Left colon (tissue), 2 donors: ENCODE data around the gene SRGAP1. TPM values are rescaled to one million over a fixed set of nuclear protein-coding genes. Genes with fewer than 3 reads are reported as not detected.
"Not testable (repeated sequence)": the region's sequence is repeated elsewhere in the genome, so short reads cannot be mapped to it uniquely, and the experiment has no call there.

Experiments used
- ATAC-seq: fragments of 200-7000 bp; cut with Tn5 transposase; one replicate; pipeline ENCODE4 v1.9.1; 2020; ENCODE audit warnings: mild to moderate bottlenecking, moderate library complexity
- DNase-seq, 2 donors: peaks; one replicate each; pipeline ENCODE4 v3.0.0-alpha.2; 2020
- intact Hi-C, 2 donors: fragments of 100-400 bp; cut with DNase I in 1 of 2; cut with micrococcal nuclease in 1 of 2; formaldehyde crosslinking; loops; one replicate each; pipeline versions ENCODE4 v1.11.2 to v1.14.0; 2022; cut with DNase I, micrococcal nuclease
- total RNA-seq, 2 donors: library from RNA; stranded (reverse); fragmentation: NEBNext Ultra II Directional; extraction: Animal tissue kit (Norgen Biotek cat#: 25700); gene quantifications; one replicate each; pipeline ENCODE4 v1.2.1, GENCODE V29; 2021
- donor health status: DM: no; HTN: no; CAD: no.
- donor health status: DM: yes; HTN: yes; CAD: no.

The SRGAP1 gene
- total RNA-seq, 2 donors from 2014 or later = 18.6 to 22.7 TPM

- ATAC-seq (no peak), DNase-seq (no peak)
- intact Hi-C loops = no loop called here
These were observed 209.6 kb downstream of the SRGAP1 start for GRCh38 chr12:64054079-64054520.

DNA sequence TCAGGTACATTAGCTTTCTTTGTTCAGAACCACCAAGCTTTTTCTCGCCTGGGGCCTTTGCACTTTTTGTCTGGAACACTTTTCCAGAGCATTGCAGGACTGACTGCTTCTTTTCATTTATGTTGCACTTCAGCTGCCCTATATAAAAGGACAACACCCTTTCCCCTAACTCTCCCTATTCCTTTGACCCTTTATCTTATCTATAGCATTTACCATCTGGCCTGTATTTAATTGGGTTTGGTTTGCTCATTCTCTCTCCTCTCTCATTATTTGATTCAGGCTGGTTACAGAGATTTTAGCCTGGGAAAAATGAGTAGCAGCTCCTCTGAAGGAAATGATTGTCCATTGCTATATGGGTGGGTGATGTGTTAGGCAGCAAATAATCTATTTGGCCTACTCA lies 212.2 kb downstream of the SRGAP1 start:
- peak; percentile 59 for ATAC-seq
- intact Hi-C loops = no loop called here

GRCh38 chr12:64057706-64058105 lies 213.2 kb downstream of the SRGAP1 start:
- intact Hi-C loops = no loop called here
- ATAC-seq = no peak

More for the DNA sequence above, 212.2 kb downstream of the SRGAP1 start:
- no peak for DNase-seq

DNA sequence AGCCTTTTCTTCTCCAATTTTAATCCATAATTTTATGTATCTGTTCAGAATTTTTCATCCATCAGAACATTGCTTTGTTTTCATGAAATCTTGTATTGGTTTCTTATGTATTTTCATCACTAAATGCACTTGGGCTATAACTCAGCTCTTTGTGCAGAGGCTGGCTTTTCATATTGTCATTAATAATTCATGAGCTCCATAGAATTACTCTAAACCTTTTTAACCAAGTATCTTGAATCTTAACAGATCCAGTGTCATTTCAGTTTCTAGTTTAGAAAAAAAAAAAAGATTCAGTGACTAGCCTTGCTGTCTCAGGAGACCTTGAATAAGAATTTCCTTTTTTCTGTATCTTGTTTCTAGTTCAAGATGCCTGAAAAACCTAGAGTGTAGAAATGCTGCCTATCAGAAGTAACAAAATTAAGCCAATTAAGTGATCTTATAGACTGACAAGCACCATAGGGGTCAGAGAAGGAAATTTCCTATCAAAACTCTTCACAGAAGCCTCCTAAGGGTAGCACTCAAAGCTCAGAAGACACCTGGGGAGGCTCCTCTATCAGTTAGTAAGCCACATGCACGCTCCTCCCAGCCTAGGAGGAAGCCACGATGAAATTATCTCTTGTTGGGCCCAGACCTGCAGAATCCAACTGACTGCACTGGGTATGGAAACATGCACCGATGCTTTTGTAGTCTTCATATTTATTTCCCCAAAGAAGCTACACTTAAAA lies 214.2 kb downstream of the SRGAP1 start:
- intact Hi-C loops = no loop called here
- ATAC-seq = no peak
- DNase-seq = no peak

More at GRCh38 chr12:64057706-64058105, 213.2 kb downstream of the SRGAP1 start:
- DNase-seq = no peak

- ATAC-seq (no peak), DNase-seq (no peak)
- intact Hi-C loops = no loop called here
These were observed 215.2 kb downstream of the SRGAP1 start for GRCh38 chr12:64059685-64060084.

DNA sequence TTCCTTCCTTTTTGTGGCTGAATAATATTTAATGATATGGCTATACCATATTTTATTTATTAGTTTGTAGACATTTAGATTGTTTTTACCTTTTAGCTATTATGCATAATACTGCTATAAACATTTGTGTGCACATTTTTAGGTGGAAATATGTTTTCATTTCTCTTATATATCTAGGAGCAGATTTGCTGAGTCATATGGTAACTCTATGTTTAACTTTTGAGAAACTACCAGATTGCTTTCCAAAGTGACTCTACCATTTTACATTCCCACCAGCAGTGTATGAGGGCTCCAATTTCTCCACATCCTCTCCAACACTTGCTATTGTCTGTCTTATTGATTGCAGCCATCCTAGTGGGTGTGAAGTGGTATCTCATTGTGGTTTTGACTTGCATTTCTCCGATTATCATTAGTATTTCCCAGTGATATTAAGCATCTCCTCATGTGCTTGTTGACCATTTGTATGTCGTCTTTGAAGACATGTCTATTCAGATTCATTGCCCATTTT lies 217.4 kb downstream of the SRGAP1 start:
- ATAC-seq (no peak), DNase-seq (no peak)
- intact Hi-C loops = no loop called here

DNA sequence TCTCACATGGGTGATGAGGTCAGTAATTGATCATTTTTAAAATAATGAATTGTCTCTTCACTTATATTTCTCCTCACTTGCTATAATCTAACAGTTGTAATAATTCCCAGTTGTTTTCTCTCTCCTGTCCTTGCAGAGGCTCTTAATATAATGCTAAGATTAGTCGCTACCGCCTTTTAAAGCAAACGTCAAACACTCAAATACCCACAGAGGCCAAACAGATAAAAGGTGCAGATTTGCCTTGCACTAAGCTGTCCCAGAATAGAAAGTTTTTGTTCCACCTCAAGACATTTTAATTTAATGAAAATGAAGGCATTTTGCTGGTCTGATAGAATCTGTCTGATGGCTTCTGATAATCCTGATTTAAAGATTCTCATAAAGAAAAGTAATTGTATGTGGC lies 218.6 kb downstream of the SRGAP1 start:
- intact Hi-C loops = no loop called here
- DNase-seq (no peak), ATAC-seq (no peak)

GRCh38 chr12:64064240-64064639 lies 219.7 kb downstream of the SRGAP1 start:
- DNase-seq (no peak), ATAC-seq (no peak)
- intact Hi-C loops = no loop called here

DNA sequence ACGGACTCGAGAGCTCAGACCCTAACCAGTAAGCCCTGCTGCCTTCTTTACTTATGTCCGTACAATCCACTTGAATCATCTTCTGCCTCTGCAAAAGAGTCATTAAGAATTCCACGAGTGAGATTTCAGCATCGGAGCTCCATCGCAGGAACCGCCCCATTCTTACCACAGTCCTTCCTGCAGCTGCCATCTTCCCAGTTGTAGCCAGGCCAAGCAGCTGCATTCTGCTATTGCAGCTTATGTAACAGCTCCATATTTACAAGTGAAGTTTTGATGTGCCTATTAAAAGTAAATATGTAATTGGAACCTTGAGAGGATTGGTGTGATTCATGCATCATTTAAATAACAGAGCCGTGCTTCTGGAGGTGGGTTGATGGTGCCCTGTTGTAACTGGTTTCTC lies 220.2 kb downstream of the SRGAP1 start:
- ATAC-seq (no peak), DNase-seq (no peak)
- intact Hi-C loops = no loop called here

- intact Hi-C loops = no loop called here
- no peak for ATAC-seq
- no peak for DNase-seq
These were observed 221.5 kb downstream of the SRGAP1 start for GRCh38 chr12:64065881-64066451.

DNA sequence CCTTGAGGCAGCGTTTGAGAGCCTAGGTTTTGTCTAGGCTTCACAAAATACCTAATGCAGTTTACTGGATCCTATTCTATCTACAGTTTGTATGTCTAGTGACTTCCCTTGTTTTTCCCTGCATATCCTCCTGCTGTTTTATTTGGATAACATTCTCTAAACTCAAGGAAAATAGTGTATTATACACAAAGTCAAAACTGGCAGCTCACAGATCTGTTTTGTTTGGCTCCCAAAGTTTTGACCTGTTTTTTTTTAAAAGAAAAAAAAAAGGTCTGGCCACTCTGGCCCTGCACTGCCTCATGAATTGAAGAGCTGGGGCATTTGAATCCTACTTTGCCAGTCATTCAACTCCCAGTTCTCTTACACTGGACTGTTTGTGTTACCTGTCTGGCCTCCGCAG lies 222.3 kb downstream of the SRGAP1 start:
- intact Hi-C loops = no loop called here

GRCh38 chr12:64070454-64070853 lies 226.0 kb downstream of the SRGAP1 start:
- intact Hi-C loops = no loop called here

More for the DNA sequence above, 222.3 kb downstream of the SRGAP1 start:
- no peak for DNase-seq
- ATAC-seq = no peak

GRCh38 chr12:64072916-64073575 lies 228.5 kb downstream of the SRGAP1 start:
- DNase-seq (no peak), ATAC-seq (no peak)
- intact Hi-C loops = no loop called here

More at GRCh38 chr12:64070454-64070853, 226.0 kb downstream of the SRGAP1 start:
- ATAC-seq (no peak), DNase-seq (no peak)

DNA sequence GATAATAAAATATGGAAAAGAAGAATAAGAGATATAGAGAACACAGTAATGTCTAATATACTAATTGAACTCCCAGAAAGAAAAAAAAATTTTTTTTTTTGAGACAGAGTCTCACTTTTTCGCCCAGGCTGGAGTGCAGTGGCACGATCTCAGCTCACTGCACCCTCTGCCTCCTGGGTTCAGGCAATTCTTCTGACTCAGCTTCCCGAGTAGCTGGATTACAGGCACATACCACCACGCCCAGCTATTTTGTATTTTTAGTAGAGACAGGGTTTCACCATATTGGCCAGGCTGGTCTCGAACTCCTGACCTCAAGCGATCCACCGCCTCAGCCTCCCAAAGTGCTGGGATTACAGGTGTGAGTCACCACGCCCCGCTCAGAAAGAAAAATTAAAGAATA lies 232.1 kb downstream of the SRGAP1 start:
- ATAC-seq, DNase-seq, intact Hi-C loops: not testable (repeated sequence)

DNA sequence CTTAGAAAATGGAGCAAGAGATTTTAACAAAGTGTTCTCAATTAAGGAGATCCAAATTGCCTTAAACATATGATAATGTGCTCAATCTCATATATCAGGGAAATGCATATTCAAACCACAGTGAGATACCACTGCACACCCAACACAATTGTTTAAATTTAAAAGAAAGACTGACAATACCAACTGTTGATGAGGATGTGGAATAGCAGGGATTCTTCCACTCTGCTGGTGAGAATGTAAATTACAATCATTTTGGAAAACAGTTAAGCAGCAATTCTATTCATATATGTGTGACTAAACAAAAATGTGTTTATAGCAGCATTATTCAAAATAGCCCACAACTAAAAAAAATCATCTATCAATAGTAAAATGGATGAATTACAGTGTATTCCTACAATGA lies 233.4 kb downstream of the SRGAP1 start:
- intact Hi-C loops = no loop called here
- no peak for ATAC-seq
- DNase-seq = no peak

GRCh38 chr12:64080319-64081007 lies 236.0 kb downstream of the SRGAP1 start:
- intact Hi-C loops = no loop called here
- peak; percentile 28 to 58 for DNase-seq
- ATAC-seq = peak; percentile 79

- intact Hi-C loops = no loop called here
- ATAC-seq = no peak
These were observed 236.5 kb downstream of the SRGAP1 start for GRCh38 chr12:64081008-64081404.

GRCh38 chr12:64082116-64082515 lies 237.6 kb downstream of the SRGAP1 start:
- no peak for ATAC-seq
- intact Hi-C loops = no loop called here
- DNase-seq = no peak

More at GRCh38 chr12:64081008-64081404, 236.5 kb downstream of the SRGAP1 start:
- no peak for DNase-seq

GRCh38 chr12:64082866-64083268 lies 238.4 kb downstream of the SRGAP1 start:
- peak; percentile 64 for ATAC-seq
- intact Hi-C loops = no loop called here
- peak; percentile 41 to 49 for DNase-seq
